ENCODE data around the gene P3R3URF.

- TF ChIP-seq CTCF (IDR thresholded peaks at IDR 0.05) (no peak), POLR2A (IDR thresholded peaks at IDR 0.05) (no peak)
These were observed 34.8 kb upstream of the P3R3URF start for GRCh38 chr1:46211051-46211450.

Measured in Peyer's patch (tissue), 4 donors.